ENCODE data around the gene TRMT112. TPM values are rescaled to one million over a fixed set of nuclear protein-coding genes. Genes with fewer than 3 reads are reported as not detected.
A peak's percentile ranks its signal among the peaks of the same experiment; 100 is the strongest.

The TRMT112 gene
- total RNA-seq, 3 donors from 2014 or later (not counting 1 experiment from before 2014, with no cell fraction given) = 98.4 to 106 (median 105) TPM

DNA sequence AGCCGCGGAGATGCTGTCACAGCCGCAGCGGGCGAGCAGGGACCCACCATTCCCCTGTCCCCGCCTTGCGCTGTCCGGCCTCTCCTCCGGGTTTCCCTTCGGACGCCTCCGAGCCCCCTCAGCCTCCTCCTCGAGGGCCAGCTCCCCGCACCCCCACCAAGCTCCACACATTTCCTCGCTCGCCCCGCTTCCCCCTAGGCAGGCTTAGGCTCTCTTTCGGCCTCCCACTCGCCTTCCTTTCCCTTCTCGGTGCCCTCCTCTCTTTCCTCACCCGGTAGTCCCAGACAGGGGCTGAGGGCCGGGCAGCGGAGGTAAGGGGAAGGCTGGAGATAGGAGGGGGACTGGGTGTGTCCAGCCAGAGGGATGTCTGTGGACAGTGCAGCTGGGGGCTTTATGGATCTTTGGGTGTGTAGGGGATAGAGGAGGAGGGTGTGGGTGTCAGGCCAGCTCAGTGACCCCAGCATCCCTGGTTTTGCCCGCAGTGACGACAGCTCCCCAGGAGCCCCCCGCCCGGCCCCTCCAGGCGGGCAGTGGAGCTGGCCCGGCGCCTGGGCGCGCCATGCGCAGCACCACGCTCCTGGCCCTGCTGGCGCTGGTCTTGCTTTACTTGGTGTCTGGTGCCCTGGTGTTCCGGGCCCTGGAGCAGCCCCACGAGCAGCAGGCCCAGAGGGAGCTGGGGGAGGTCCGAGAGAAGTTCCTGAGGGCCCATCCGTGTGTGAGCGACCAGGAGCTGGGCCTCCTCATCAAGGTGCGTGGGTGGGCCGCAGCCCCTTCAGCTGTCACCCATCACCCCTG, 24.7 kb downstream of the TRMT112 start:
- no peak overlapping the region for H3K4me3 ChIP-seq (ENCODE audit: low read length)
- peaks cover 43% of the 10 kb centered on the region for H3K27me3 ChIP-seq (ENCODE audit: control insufficient read depth, insufficient read depth, low read length)
- DNase-seq = no peak
- TF ChIP-seq, protein P1, sequence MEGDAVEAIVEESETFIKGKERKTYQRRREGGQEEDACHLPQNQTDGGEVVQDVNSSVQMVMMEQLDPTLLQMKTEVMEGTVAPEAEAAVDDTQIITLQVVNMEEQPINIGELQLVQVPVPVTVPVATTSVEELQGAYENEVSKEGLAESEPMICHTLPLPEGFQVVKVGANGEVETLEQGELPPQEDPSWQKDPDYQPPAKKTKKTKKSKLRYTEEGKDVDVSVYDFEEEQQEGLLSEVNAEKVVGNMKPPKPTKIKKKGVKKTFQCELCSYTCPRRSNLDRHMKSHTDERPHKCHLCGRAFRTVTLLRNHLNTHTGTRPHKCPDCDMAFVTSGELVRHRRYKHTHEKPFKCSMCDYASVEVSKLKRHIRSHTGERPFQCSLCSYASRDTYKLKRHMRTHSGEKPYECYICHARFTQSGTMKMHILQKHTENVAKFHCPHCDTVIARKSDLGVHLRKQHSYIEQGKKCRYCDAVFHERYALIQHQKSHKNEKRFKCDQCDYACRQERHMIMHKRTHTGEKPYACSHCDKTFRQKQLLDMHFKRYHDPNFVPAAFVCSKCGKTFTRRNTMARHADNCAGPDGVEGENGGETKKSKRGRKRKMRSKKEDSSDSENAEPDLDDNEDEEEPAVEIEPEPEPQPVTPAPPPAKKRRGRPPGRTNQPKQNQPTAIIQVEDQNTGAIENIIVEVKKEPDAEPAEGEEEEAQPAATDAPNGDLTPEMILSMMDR (IDR thresholded peaks at IDR 0.05) = no peak
- Mint-ChIP-seq H3K27ac (no peak overlapping the region), H3K4me3 (peak overlapping the region; percentile 49), H3K9me3 (no peaks in the 10 kb centered on the region), H3K4me1 (peaks cover 6 to 15% of the 10 kb centered on the region in 2 donors), H3K36me3 (no peaks in the 10 kb centered on the region), H3K27me3 (ENCODE audit: low read depth in 2 of 2) (peaks cover 37 to 46% of the 10 kb centered on the region in 2 donors)
- intact Hi-C loops (cut with micrococcal nuclease) = no loop called here
- H3K36me3 ChIP-seq (ENCODE audit: control insufficient read depth, insufficient read depth, low read length) = no peaks in the 10 kb centered on the region
- 35% methylated on average over 39 of the region's 42 CpGs for WGBS (ENCODE audit: insufficient coverage)
- H3K9me3 ChIP-seq (ENCODE audit: control insufficient read depth, insufficient read depth, low read length) = no peaks in the 10 kb centered on the region
- peaks cover 11% of the 10 kb centered on the region for H3K4me1 ChIP-seq (ENCODE audit: control insufficient read depth, insufficient read depth, low read length)
- H3K27ac ChIP-seq (ENCODE audit: low read length) = no peak overlapping the region
- ATAC-seq = peak in 1 of 3 donors; percentile 10

DNA sequence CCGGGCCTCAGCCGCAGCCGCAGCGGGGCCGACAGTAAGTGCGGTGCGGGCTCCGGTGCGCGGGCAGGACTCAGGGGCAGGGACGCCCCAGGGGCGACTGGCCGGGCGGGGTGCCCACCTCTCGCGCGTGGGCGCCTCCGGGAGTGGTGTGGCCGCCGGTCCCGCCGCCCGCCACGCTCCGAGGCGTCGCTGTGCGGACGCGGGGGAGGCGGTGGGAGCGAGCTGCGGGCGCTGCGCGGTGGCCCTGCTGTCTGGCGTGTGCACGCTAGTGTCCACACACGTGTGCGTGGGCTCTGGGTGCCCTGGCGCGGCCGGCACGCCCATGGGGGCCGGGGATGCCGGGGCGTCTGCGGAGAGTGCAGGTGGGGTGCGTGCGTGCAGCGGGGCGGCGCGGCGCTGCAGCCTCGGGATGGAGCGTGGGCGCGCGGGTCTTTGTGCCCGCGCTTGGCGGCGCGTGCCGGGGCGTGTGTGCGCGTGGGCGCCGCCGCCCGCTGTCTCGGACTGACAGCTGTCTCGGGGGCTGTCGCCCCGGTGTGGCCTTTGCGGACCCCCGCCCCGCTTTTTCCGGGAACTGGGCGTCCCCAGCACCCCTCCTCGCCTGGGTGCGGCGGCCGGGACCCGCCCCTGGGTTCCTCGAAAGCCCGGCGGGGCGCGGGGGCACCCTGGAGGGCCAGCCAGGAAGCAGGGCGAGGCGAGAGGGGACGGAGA, 25.5 kb downstream of the TRMT112 start:
- intact Hi-C loops (cut with micrococcal nuclease) = no loop called here
- H3K4me3 ChIP-seq (ENCODE audit: low read length) = no peak overlapping the region
- WGBS (ENCODE audit: insufficient coverage) = under 1% methylated on average over 96 of the region's 96 CpGs

DNA sequence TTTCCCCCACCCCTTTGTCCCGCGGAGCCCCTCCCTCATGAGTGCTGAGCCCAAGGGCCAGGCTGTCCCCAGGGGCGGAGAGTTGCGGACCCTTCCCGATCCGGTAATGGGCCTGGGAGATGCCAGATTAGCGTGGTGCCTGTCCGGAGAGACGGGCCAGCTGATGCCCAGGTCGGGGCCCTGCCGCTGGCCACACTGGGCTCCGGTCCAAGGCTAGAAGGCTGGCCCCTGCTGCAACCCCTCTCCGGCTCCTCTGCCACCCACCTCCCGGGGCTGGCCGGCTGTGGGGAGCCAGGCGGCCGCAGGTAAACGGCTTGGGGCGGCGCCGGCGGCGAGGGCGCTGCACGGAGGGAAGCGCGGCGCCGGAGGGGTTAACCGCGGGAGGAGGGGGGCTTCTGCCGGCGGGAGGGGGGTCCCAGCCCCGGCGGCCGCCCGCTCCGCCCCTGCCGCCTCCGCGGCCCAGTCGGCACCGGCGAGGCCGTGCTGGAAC, 26.1 kb downstream of the TRMT112 start, which contains the start of gene KCNK4:
TSS of gene KCNK4 (plus strand) at position 41 of the 490 bp plus-strand sequence. CDS start 1,717 bp downstream, outside the sequence.
- Histone ChIP-seq H3K36me3 (ENCODE audit: control insufficient read depth, insufficient read depth, low read length) (no peaks in the 10 kb centered on the region), H3K27me3 (ENCODE audit: control insufficient read depth, insufficient read depth, low read length) (peaks cover 31% of the 10 kb centered on the region), H3K27ac (ENCODE audit: low read length) (no peak within 1 kb of the TSS), H3K9me3 (ENCODE audit: control insufficient read depth, insufficient read depth, low read length) (no peaks in the 10 kb centered on the region), H3K4me3 (ENCODE audit: low read length) (no peak within 1 kb of the TSS), H3K4me1 (ENCODE audit: control insufficient read depth, insufficient read depth, low read length) (peaks cover 16% of the 10 kb centered on the region)
- H3K36me3 Mint-ChIP-seq = no peaks in the 10 kb centered on the region
- peak within 1 kb of the TSS; percentile 84 for H3K4me3 Mint-ChIP-seq
- TF ChIP-seq, protein P1 (IDR thresholded peaks at IDR 0.05) = no peak
- 6% methylated on average over 45 of the region's 45 CpGs for WGBS (ENCODE audit: insufficient coverage)
- peaks cover 13 to 22% of the 10 kb centered on the region in 2 donors for H3K4me1 Mint-ChIP-seq
- ATAC-seq (peak in 1 of 3 donors; percentile 2), DNase-seq (no peak)
- intact Hi-C loops (cut with micrococcal nuclease) = no loop called here
- no peaks in the 10 kb centered on the region for H3K9me3 Mint-ChIP-seq
- peaks cover 23 to 34% of the 10 kb centered on the region in 2 donors for H3K27me3 Mint-ChIP-seq (ENCODE audit: low read depth in 2 of 2)
- peak within 1 kb of the TSS in 1 of 2 donors; percentile 54 for H3K27ac Mint-ChIP-seq

More for the DNA sequence above, 25.5 kb downstream of the TRMT112 start:
- H3K9me3 Mint-ChIP-seq = no peaks in the 10 kb centered on the region
- TF ChIP-seq, protein P1 (IDR thresholded peaks at IDR 0.05) = no peak
- H3K4me1 Mint-ChIP-seq = peaks cover 7 to 16% of the 10 kb centered on the region in 2 donors
- H3K36me3 Mint-ChIP-seq = no peaks in the 10 kb centered on the region
- no peak overlapping the region for H3K4me3 Mint-ChIP-seq
- Histone ChIP-seq H3K36me3 (ENCODE audit: control insufficient read depth, insufficient read depth, low read length) (no peaks in the 10 kb centered on the region), H3K27me3 (ENCODE audit: control insufficient read depth, insufficient read depth, low read length) (peaks cover 36% of the 10 kb centered on the region), H3K4me1 (ENCODE audit: control insufficient read depth, insufficient read depth, low read length) (peaks cover 11% of the 10 kb centered on the region), H3K9me3 (ENCODE audit: control insufficient read depth, insufficient read depth, low read length) (no peaks in the 10 kb centered on the region), H3K27ac (ENCODE audit: low read length) (no peak overlapping the region)
- H3K27me3 Mint-ChIP-seq (ENCODE audit: low read depth in 2 of 2) = peaks cover 29 to 39% of the 10 kb centered on the region in 2 donors
- DNase-seq (peak in 1 of 2 donors; percentile 54), ATAC-seq (peak; percentile 50 to 69 (median 61))
- H3K27ac Mint-ChIP-seq = no peak overlapping the region
